Measurements from ENCODE around the gene AGMAT.
A peak's percentile ranks its signal among the peaks of the same experiment; 100 is the strongest.
"Not testable (repeated sequence)": the region's sequence is repeated elsewhere in the genome, so short reads cannot be mapped to it uniquely, and the experiment has no call there.

The AGMAT gene

GRCh38 chr1:15605398-15606383, 20.8 kb upstream of the AGMAT start:
- H3K27ac ChIP-seq: no peak overlapping the region
- no peak for TF ChIP-seq CTCF (IDR thresholded peaks at IDR 0.05)

- not testable (repeated sequence) for H3K27ac ChIP-seq
These were observed 19.5 kb upstream of the AGMAT start for GRCh38 chr1:15604400-15604799.

DNA sequence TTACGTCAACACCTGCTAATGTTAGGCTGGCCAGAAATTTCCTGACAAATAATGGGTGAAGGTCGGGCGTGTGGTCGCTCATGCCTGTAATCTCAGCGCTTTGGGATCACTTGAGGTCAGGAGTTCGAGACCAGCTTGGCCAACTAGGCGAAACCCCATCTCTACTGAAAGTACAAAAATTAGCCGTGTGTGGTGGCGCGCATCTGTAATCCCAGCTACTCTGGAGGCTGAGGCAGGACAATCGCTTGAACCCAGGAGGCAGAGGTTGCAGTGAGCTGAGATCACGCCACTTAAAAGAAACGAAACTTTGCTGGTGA, 19.1 kb upstream of the AGMAT start:
- peak overlapping the region; percentile 86 for H3K27ac ChIP-seq

DNA sequence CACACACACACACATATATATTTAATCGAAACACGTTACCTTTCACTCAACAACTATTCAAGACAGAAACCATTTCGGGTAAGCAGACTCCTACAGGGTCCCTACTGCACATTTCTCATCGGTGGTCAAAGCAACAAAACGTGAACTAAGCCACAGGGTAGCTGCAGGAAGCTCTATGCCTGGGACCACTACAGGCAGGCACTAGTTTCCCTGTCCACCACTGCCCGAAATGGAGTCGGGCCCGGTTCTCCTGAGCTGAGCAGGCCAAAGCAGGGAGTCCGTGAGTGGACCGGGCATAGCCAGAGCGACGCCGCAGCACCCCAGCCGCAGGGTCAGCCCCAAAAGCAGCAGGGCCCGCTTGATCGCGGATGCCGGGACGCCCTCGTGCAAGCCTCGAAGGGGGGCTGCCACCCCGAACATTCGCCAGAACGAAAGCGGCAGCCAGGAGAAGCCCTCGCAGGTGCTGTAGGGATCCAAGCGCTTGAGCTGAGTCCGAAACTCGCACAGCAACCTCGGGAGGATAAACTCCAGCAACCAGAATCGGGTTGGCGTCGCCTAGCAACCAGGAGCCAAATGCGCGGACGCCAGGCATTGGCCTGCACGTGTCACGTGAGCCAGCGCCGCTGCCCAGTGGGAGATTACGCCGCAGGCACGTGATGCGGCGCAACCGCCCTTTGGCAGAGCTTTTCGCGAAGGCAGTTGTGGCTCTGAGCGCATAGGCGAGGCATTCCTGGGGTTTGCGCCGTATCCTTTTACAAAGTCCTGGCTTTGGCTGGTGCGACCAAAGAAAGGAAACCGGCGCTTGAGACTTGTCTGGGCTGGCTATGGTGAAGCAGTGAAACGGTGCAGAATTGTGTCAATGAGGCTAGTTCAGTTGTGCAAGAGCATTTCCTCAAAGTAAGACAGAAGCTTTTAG, 18.5 kb upstream of the AGMAT start:
- H3K27ac ChIP-seq: peak overlapping the region; percentile 86
- TF ChIP-seq ZFX (IDR thresholded peaks at IDR 0.05; ENCODE audit: borderline replicate concordance): no peak
- no peak for TF ChIP-seq CTCF (IDR thresholded peaks at IDR 0.05)

- TF ChIP-seq CTCF (IDR thresholded peaks at IDR 0.05): no peak
- H3K27ac ChIP-seq: no peak overlapping the region
These were observed 13.6 kb upstream of the AGMAT start for GRCh38 chr1:15598436-15598835.

- no peak overlapping the region for H3K27ac ChIP-seq
- TF ChIP-seq CTCF (IDR thresholded peaks at IDR 0.05): no peak
These were observed 11.2 kb upstream of the AGMAT start for GRCh38 chr1:15595809-15596617.

GRCh38 chr1:15592285-15592684, 7.4 kb upstream of the AGMAT start:
- TF ChIP-seq ZFX (IDR thresholded peaks at IDR 0.05; ENCODE audit: borderline replicate concordance): no peak
- TF ChIP-seq CTCF (IDR thresholded peaks at IDR 0.05): no peak
- no peak overlapping the region for H3K27ac ChIP-seq
